HG03103 (cell line): Measurements from ENCODE around the gene OAF.

Experiments used
- ATAC-seq: cut with Tn5 transposase; IDR thresholded peaks from one replicate; pipeline ENCODE4 v1.9.1; 2021; ENCODE audit warnings: low read depth; ENCODE audit not compliant: unreplicated experiment

OAF gene

GRCh38 chr11:120182790-120183491 is 27.9 kb upstream of the OAF start:
- no peak for ATAC-seq

GRCh38 chr11:120183701-120184141 is 27.1 kb upstream of the OAF start:
- ATAC-seq = no peak

GRCh38 chr11:120184371-120184945 is 26.4 kb upstream of the OAF start:
- no peak for ATAC-seq

- ATAC-seq = no peak
Measured at GRCh38 chr11:120184946-120185705, 25.7 kb upstream of the OAF start.

- no peak for ATAC-seq
Measured at GRCh38 chr11:120185706-120186455, 25.0 kb upstream of the OAF start.

- no peak for ATAC-seq
Measured at GRCh38 chr11:120186456-120186773, 24.4 kb upstream of the OAF start.

GRCh38 chr11:120186774-120187591 is 23.8 kb upstream of the OAF start:
- no peak for ATAC-seq

- no peak for ATAC-seq
Measured at GRCh38 chr11:120188371-120188770, 22.5 kb upstream of the OAF start.

- no peak for ATAC-seq
Measured at GRCh38 chr11:120188811-120189455, 21.9 kb upstream of the OAF start.

GRCh38 chr11:120191058-120191457 is 19.8 kb upstream of the OAF start:
- no peak for ATAC-seq

GRCh38 chr11:120192831-120193625 is 17.8 kb upstream of the OAF start:
- no peak for ATAC-seq

- no peak for ATAC-seq
Measured at GRCh38 chr11:120194166-120194565, 16.7 kb upstream of the OAF start.

GRCh38 chr11:120195601-120196320 is 15.1 kb upstream of the OAF start:
- no peak for ATAC-seq

- ATAC-seq = no peak
Measured at GRCh38 chr11:120196826-120197225, 14.0 kb upstream of the OAF start.

- ATAC-seq = no peak
Measured at GRCh38 chr11:120197251-120197891, 13.5 kb upstream of the OAF start.

- no peak for ATAC-seq
Measured at GRCh38 chr11:120197977-120198376, 12.9 kb upstream of the OAF start.

- no peak for ATAC-seq
Measured at GRCh38 chr11:120198403-120198786, 12.4 kb upstream of the OAF start.
